Measurements from ENCODE around the gene KRT14. TPM values are rescaled to one million over a fixed set of nuclear protein-coding genes. Genes with fewer than 3 reads are reported as not detected.
"Not testable (repeated sequence)": the region's sequence is repeated elsewhere in the genome, so short reads cannot be mapped to it uniquely, and the experiment has no call there.

KRT14 gene
- total RNA-seq, 1 donor from 2014 or later = 1.0 TPM

- no peak for FAIRE-seq
- no peak overlapping the region for H2AFZ ChIP-seq (ENCODE audit: low read depth, low read length)
Measured at GRCh38 chr17:41615454-41615853, 28.8 kb upstream of the KRT14 start.

DNA sequence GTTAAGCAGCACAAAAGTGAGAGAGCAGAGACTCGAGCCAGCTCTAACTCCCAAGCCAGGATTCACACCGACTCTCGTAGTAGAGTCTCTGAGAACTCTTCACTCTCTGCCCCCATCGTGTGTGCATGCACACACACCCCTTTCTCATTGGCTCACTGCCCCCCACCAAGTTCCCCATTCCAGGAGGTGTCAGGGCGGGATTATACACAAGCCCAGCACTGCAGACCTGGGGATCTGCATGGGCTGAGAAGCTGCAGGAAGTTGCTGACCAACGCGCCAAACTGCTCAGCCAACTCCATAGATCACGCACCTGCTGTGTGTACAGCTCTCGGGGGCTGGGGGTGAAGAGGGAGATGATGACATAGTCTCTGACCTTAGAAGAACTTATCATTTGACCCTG lies 28.1 kb upstream of the KRT14 start:
- not testable (repeated sequence) for H2AFZ ChIP-seq (ENCODE audit: low read depth, low read length); H3K79me2 ChIP-seq (ENCODE audit: insufficient read depth, low read length); H3K27me3 ChIP-seq (ENCODE audit: insufficient read depth, low read length); H3K27ac Mint-ChIP-seq (ENCODE audit: unreplicated experiment); DNase-seq (ENCODE audit: low read depth); H3K4me3 ChIP-seq (ENCODE audit: insufficient read depth, low read depth, low read length); H3K9ac ChIP-seq (ENCODE audit: low read length); H3K9me3 ChIP-seq (ENCODE audit: insufficient read depth, low read depth, low read length); FAIRE-seq; H4K20me1 ChIP-seq (ENCODE audit: insufficient read depth, low read length); H3K36me3 Mint-ChIP-seq (ENCODE audit: low read depth, unreplicated experiment); H3K4me3 Mint-ChIP-seq (ENCODE audit: unreplicated experiment); H3K36me3 ChIP-seq (ENCODE audit: insufficient read depth, low read length); H3K4me2 ChIP-seq (ENCODE audit: low read length); H3K9me3 Mint-ChIP-seq (ENCODE audit: unreplicated experiment); H3K4me1 Mint-ChIP-seq (ENCODE audit: low read depth, unreplicated experiment); H3K27ac ChIP-seq (ENCODE audit: low read depth, low read length); H3K4me1 ChIP-seq (ENCODE audit: insufficient read depth, low read length)
- peaks cover 22% of the 10 kb centered on the region for H3K27me3 Mint-ChIP-seq (ENCODE audit: low read depth, unreplicated experiment)

More at GRCh38 chr17:41615454-41615853, 28.8 kb upstream of the KRT14 start:
- no peaks in the 10 kb centered on the region for H3K79me2 ChIP-seq (ENCODE audit: insufficient read depth, low read length)
- no peaks in the 10 kb centered on the region for H3K9me3 ChIP-seq (ENCODE audit: insufficient read depth, low read depth, low read length)
- H3K27ac ChIP-seq (ENCODE audit: low read depth, low read length) = no peak overlapping the region
- peaks cover 2% of the 10 kb centered on the region for H3K27me3 ChIP-seq (ENCODE audit: insufficient read depth, low read length)
- H3K4me2 ChIP-seq (ENCODE audit: low read length) = no peak overlapping the region
- no peaks in the 10 kb centered on the region for H3K36me3 ChIP-seq (ENCODE audit: insufficient read depth, low read length)
- no peaks in the 10 kb centered on the region for H4K20me1 ChIP-seq (ENCODE audit: insufficient read depth, low read length)
- Mint-ChIP-seq H3K4me1 (ENCODE audit: low read depth, unreplicated experiment) (peaks cover 4% of the 10 kb centered on the region), H3K36me3 (ENCODE audit: low read depth, unreplicated experiment) (peaks cover 2% of the 10 kb centered on the region), H3K4me3 (ENCODE audit: unreplicated experiment) (no peak overlapping the region), H3K27ac (ENCODE audit: unreplicated experiment) (no peak overlapping the region), H3K27me3 (ENCODE audit: low read depth, unreplicated experiment) (peaks cover 16% of the 10 kb centered on the region), H3K9me3 (ENCODE audit: unreplicated experiment) (no peaks in the 10 kb centered on the region)
- H3K9ac ChIP-seq (ENCODE audit: low read length) = no peak overlapping the region
- TF ChIP-seq CTCF (IDR thresholded peaks at IDR 0.05; ENCODE audit: insufficient read depth, low read depth, low read length) (no peak), EZH2 (IDR thresholded peaks at IDR 0.05; ENCODE audit: insufficient read depth, low read length) (no peak)
- peaks cover 5% of the 10 kb centered on the region for H3K4me1 ChIP-seq (ENCODE audit: insufficient read depth, low read length)
- no peak for DNase-seq (ENCODE audit: low read depth)
- no peak overlapping the region for H3K4me3 ChIP-seq (ENCODE audit: insufficient read depth, low read depth, low read length)

GRCh38 chr17:41614098-41614497 lies 27.4 kb upstream of the KRT14 start:
- TF ChIP-seq CTCF (IDR thresholded peaks at IDR 0.05; ENCODE audit: insufficient read depth, low read depth, low read length) = no peak
- TF ChIP-seq EZH2 (IDR thresholded peaks at IDR 0.05; ENCODE audit: insufficient read depth, low read length) = no peak
- Histone ChIP-seq H3K9me3 (ENCODE audit: insufficient read depth, low read depth, low read length) (no peaks in the 10 kb centered on the region), H3K4me2 (ENCODE audit: low read length) (no peak overlapping the region), H3K4me3 (ENCODE audit: insufficient read depth, low read depth, low read length) (no peak overlapping the region), H3K9ac (ENCODE audit: low read length) (no peak overlapping the region), H3K79me2 (ENCODE audit: insufficient read depth, low read length) (no peaks in the 10 kb centered on the region), H3K27ac (ENCODE audit: low read depth, low read length) (no peak overlapping the region), H4K20me1 (ENCODE audit: insufficient read depth, low read length) (no peaks in the 10 kb centered on the region), H3K4me1 (ENCODE audit: insufficient read depth, low read length) (peaks cover 5% of the 10 kb centered on the region), H3K27me3 (ENCODE audit: insufficient read depth, low read length) (peaks cover 4% of the 10 kb centered on the region), H3K36me3 (ENCODE audit: insufficient read depth, low read length) (no peaks in the 10 kb centered on the region), H2AFZ (ENCODE audit: low read depth, low read length) (no peak overlapping the region)
- no peak overlapping the region for H3K4me3 Mint-ChIP-seq (ENCODE audit: unreplicated experiment)
- H3K27me3 Mint-ChIP-seq (ENCODE audit: low read depth, unreplicated experiment) = peaks cover 28% of the 10 kb centered on the region
- peaks cover 2% of the 10 kb centered on the region for H3K4me1 Mint-ChIP-seq (ENCODE audit: low read depth, unreplicated experiment)
- H3K27ac Mint-ChIP-seq (ENCODE audit: unreplicated experiment) = no peak overlapping the region
- peaks cover 2% of the 10 kb centered on the region for H3K9me3 Mint-ChIP-seq (ENCODE audit: unreplicated experiment)
- peaks cover 2% of the 10 kb centered on the region for H3K36me3 Mint-ChIP-seq (ENCODE audit: low read depth, unreplicated experiment)
- no peak for DNase-seq (ENCODE audit: low read depth)
- FAIRE-seq = no peak

Data from astrocyte (in vitro differentiated cells and primary cell).